IMR-90 (cell line): Measurements from ENCODE around the gene PLA2G2D. TPM values are rescaled to one million over a fixed set of nuclear protein-coding genes. Genes with fewer than 3 reads are reported as not detected.

Experiments
- ATAC-seq: fragments of 200-7000 bp; cut with Tn5 transposase; 2 replicates; pipeline ENCODE4 v1.9.1; 2020; ENCODE audit warnings: low read depth, mild to moderate bottlenecking, moderate library complexity
- BruUV-seq: library from RNA; stranded (reverse); fragments of 400-500 nt; replicated peaks from 2 replicates; lab custom pipeline; 2021; lab: Mats Ljungman, UMichigan
- CTCF ChIA-PET: fragments of 300-600 bp; formaldehyde crosslinking; extraction: SDS; loops from one replicate; lab custom pipeline; 2021; ENCODE audit warnings: antibody characterized with exemption; lab: Yijun Ruan, JAX
- POLR2A ChIA-PET: fragments of 300-600 bp; sonication (Branson Sonifier 250); formaldehyde crosslinking; loops from one replicate; lab custom pipeline; 2022; ENCODE audit warnings: antibody characterized with exemption; ENCODE audit not compliant: unreplicated experiment; lab: Charles Lee
- DNase-seq: peaks from one replicate; pipeline ENCODE4 v3.0.0; 2013
- H2AFZ ChIP-seq: replicated peaks from 2 replicates; pipeline ENCODE3; 2013; ENCODE audit warnings: low read length, mild to moderate bottlenecking; ENCODE audit not compliant: poor library complexity
- H2AK5ac ChIP-seq: 2 replicates; pipeline ENCODE4 v1.6.1; 2013; ENCODE audit warnings: low read depth, low read length, inconsistent platforms
- H2AK9ac ChIP-seq: replicated peaks from 2 replicates; pipeline ENCODE3; 2013; ENCODE audit warnings: mild to moderate bottlenecking, low read depth, low read length, moderate library complexity; ENCODE audit not compliant: poor library complexity
- H2BK120ac ChIP-seq: 2 replicates; pipeline ENCODE4 v1.6.1; 2013; ENCODE audit warnings: low read depth, low read length, inconsistent platforms
- H2BK15ac ChIP-seq: 3 replicates; pipeline ENCODE4 v1.6.1; 2013; ENCODE audit warnings: low read depth, low read length, inconsistent platforms
- H2BK20ac ChIP-seq: 2 replicates; pipeline ENCODE4 v1.6.1; 2013; ENCODE audit warnings: low read depth, mild to moderate bottlenecking, inconsistent platforms, low read length, moderate library complexity
- H2BK5ac ChIP-seq: 2 replicates; pipeline ENCODE4 v1.6.1; 2013; ENCODE audit warnings: mild to moderate bottlenecking, low read depth, low read length, inconsistent platforms; ENCODE audit not compliant: poor library complexity, severe bottlenecking
- H3K14ac ChIP-seq: replicated peaks from 2 replicates; pipeline ENCODE4 v1.6.1; 2013; ENCODE audit warnings: low read depth, low read length, inconsistent platforms
- H3K18ac ChIP-seq: 2 replicates; pipeline ENCODE4 v1.6.1; 2013; ENCODE audit warnings: low read depth, low read length, control low read depth
- H3K23ac ChIP-seq: 2 replicates; pipeline ENCODE4 v1.6.1; 2013; ENCODE audit warnings: low read depth, low read length, inconsistent platforms
- H3K27ac ChIP-seq: 2 replicates; pipeline ENCODE4 v1.5.1; 2013; ENCODE audit warnings: mild to moderate bottlenecking, control low read depth, low read length; ENCODE audit not compliant: insufficient read depth
- H3K27me3 ChIP-seq: 2 replicates; pipeline ENCODE4 v1.6.1; 2013; ENCODE audit warnings: low read length; ENCODE audit not compliant: control insufficient read depth, insufficient read depth
- H3K36me3 ChIP-seq: 2 replicates; pipeline ENCODE4 v1.6.1; 2013; ENCODE audit warnings: low read length, mixed read lengths; ENCODE audit not compliant: control insufficient read depth, insufficient read depth
- H3K4ac ChIP-seq: 2 replicates; pipeline ENCODE4 v1.6.1; 2013; ENCODE audit warnings: low read depth, low read length, inconsistent platforms
- H3K4me1 ChIP-seq: 2 replicates; pipeline ENCODE4 v1.6.1; 2013; ENCODE audit warnings: low read length, mixed read lengths; ENCODE audit not compliant: control insufficient read depth, insufficient read depth
- H3K4me2 ChIP-seq: 2 replicates; pipeline ENCODE4 v1.6.1; 2013; ENCODE audit warnings: low read depth, mild to moderate bottlenecking, control low read depth, low read length, moderate library complexity
- H3K4me3 ChIP-seq: 2 replicates; pipeline ENCODE4 v1.5.1; 2013; ENCODE audit warnings: low read depth, mild to moderate bottlenecking, control low read depth, low read length, moderate library complexity; ENCODE audit not compliant: insufficient read depth
- H3K56ac ChIP-seq: 2 replicates; pipeline ENCODE4 v1.6.1; 2013; ENCODE audit warnings: low read length, inconsistent platforms; ENCODE audit not compliant: insufficient read depth; ENCODE audit errors: extremely low read depth
- H3K79me1 ChIP-seq, 2 experiments: 2 replicates each; pipeline ENCODE4 v1.6.1; 2013; ENCODE audit warnings: low read length in 2 of 2, inconsistent platforms in 1 of 2, low read depth in 1 of 2
- H3K9ac ChIP-seq: 2 replicates; pipeline ENCODE4 v1.6.1; 2013; ENCODE audit warnings: low read depth, low read length, control low read depth
- H3K9me1 ChIP-seq: 2 replicates; pipeline ENCODE4 v1.6.1; 2013; ENCODE audit warnings: low read length, inconsistent platforms; ENCODE audit not compliant: insufficient read depth
- H3K9me3 ChIP-seq: 2 replicates; pipeline ENCODE4 v1.6.1; 2013; ENCODE audit warnings: low read length; ENCODE audit not compliant: control insufficient read depth, insufficient read depth
- H4K20me1 ChIP-seq: 2 replicates; pipeline ENCODE4 v1.6.1; 2013; ENCODE audit warnings: low read length, inconsistent platforms; ENCODE audit not compliant: insufficient read depth
- H4K5ac ChIP-seq: 2 replicates; pipeline ENCODE4 v1.6.1; 2013; ENCODE audit warnings: mild to moderate bottlenecking, low read depth, low read length, control low read depth
- H4K8ac ChIP-seq, 2 experiments: 2 replicates each; pipeline ENCODE4 v1.6.1; 2013; ENCODE audit warnings: low read depth in 2 of 2, low read length in 2 of 2, control low read depth in 1 of 2, inconsistent platforms in 1 of 2
- H4K91ac ChIP-seq: 2 replicates; pipeline ENCODE4 v1.6.1; 2013; ENCODE audit warnings: low read depth, low read length, inconsistent platforms; ENCODE audit not compliant: insufficient read depth
- BHLHE40 ChIP-seq: fragments of 150-350 bp; IDR thresholded peaks from 2 replicates; pipeline ENCODE4 v1.6.1; 2016; ENCODE audit warnings: mild to moderate bottlenecking, low read depth, low read length
- CEBPB ChIP-seq: IDR thresholded peaks from 2 replicates; pipeline ENCODE4 v1.6.1; 2012; ENCODE audit warnings: low read depth, low read length, improper control_type of control experiment
- CHD1 ChIP-seq: IDR thresholded peaks from 2 replicates; pipeline ENCODE4 v1.6.1; 2012; ENCODE audit warnings: low read depth, low read length, improper control_type of control experiment
- CTCF ChIP-seq: conservative IDR thresholded peaks from 2 replicates; pipeline ENCODE4 v1.5.1; 2012; ENCODE audit warnings: mild to moderate bottlenecking, low read depth, low read length, improper control_type of control experiment
- ELK1 ChIP-seq: fragments of 150-350 bp; IDR thresholded peaks from 2 replicates; pipeline ENCODE4 v1.6.1; 2016; ENCODE audit warnings: low read depth, mild to moderate bottlenecking, low read length, moderate library complexity, borderline replicate concordance
- FOS ChIP-seq: fragments of 150-350 bp; IDR thresholded peaks from 2 replicates; pipeline ENCODE4 v1.6.1; 2016; ENCODE audit warnings: low read depth, low read length
- MAFK ChIP-seq: IDR thresholded peaks from 2 replicates; pipeline ENCODE4 v1.6.1; 2012; ENCODE audit warnings: low read depth, low read length, improper control_type of control experiment
- MAZ ChIP-seq: IDR thresholded peaks from 2 replicates; pipeline ENCODE4 v1.6.1; 2012; ENCODE audit warnings: low read depth, mild to moderate bottlenecking, low read length, improper control_type of control experiment, moderate library complexity, borderline replicate concordance
- MXI1 ChIP-seq: IDR thresholded peaks from 2 replicates; pipeline ENCODE4 v1.6.1; 2012; ENCODE audit warnings: low read depth, mild to moderate bottlenecking, low read length, moderate library complexity, borderline replicate concordance
- NFE2L2 ChIP-seq: fragments of 150-350 bp; IDR thresholded peaks from 2 replicates; pipeline ENCODE4 v1.6.1; 2016; ENCODE audit warnings: low read depth, mild to moderate bottlenecking, low read length
- POLR2A ChIP-seq: IDR thresholded peaks from 2 replicates; pipeline ENCODE4 v1.6.1; 2012; ENCODE audit warnings: mild to moderate bottlenecking, low read depth, low read length
- RAD21 ChIP-seq: IDR thresholded peaks from 2 replicates; pipeline ENCODE4 v1.6.1; 2012; ENCODE audit warnings: low read length, improper control_type of control experiment
- RCOR1 ChIP-seq: IDR thresholded peaks from 2 replicates; pipeline ENCODE4 v1.6.1; 2012; ENCODE audit warnings: mild to moderate bottlenecking, low read length, improper control_type of control experiment; ENCODE audit not compliant: insufficient replicate concordance
- RFX5 ChIP-seq: IDR thresholded peaks from 2 replicates; pipeline ENCODE4 v1.8.0; 2012; ENCODE audit warnings: low read depth, mild to moderate bottlenecking, low read length, moderate library complexity
- SMC3 ChIP-seq: fragments of 150-350 bp; IDR thresholded peaks from 2 replicates; pipeline ENCODE4 v1.6.1; 2016; ENCODE audit warnings: low read depth, mild to moderate bottlenecking, antibody characterized with exemption, low read length, moderate library complexity
- USF2 ChIP-seq: fragments of 150-350 bp; IDR thresholded peaks from 2 replicates; pipeline ENCODE4 v1.6.1; 2017; ENCODE audit warnings: mild to moderate bottlenecking, antibody characterized with exemption, low read length, low read depth
- WGBS, 2 experiments: methylation state at CpG; one replicate each; pipeline versions ENCODE4 v1.1.5 to v1.1.7; 2013; ENCODE audit warnings: missing lambda C conversion rate in 2 of 2; ENCODE audit not compliant: insufficient read length in 1 of 2; ENCODE audit errors: extremely low coverage in 2 of 2; 5-methylcytosine and 5-hydroxymethylcytosine counted together
- dilution Hi-C: fragments of 300-500 bp; cut with HindIII; formaldehyde crosslinking; loops from one replicate; pipeline ENCODE4 v1.14.3; 2018; ENCODE audit warnings: low sequenced_read_pairs; ENCODE audit not compliant: unreplicated experiment
- in situ Hi-C: fragments of 300-500 bp; cut with MboI; formaldehyde crosslinking; loops from 3 replicates; pipeline ENCODE4 v1.14.3; 2019; ENCODE audit warnings: low sequenced_read_pairs, inconsistent platforms, mixed read lengths
- intact Hi-C: fragments of 100-400 bp; cut with micrococcal nuclease; formaldehyde crosslinking; loops from 2 replicates; pipeline ENCODE4 v1.10.0; 2022
- polyA plus RNA-seq, 3 experiments: library from polyadenylated mRNA; depleted of rRNA; stranded (reverse); fragments of >200 nt; gene quantifications; 2 replicates each; pipeline ENCODE4 v1.2.3, GENCODE V29; 2012; ENCODE audit warnings: low replicate concordance in 1 of 3
- total RNA-seq: library from RNA; depleted of rRNA; stranded (reverse); fragments of >200 nt; gene quantifications from 2 replicates; pipeline ENCODE4 v1.2.3, GENCODE V29; 2012

The PLA2G2D gene
- total and polyA plus RNA-seq, 2 of the 4 experiments (the other 2 are of a cell fraction), result not detected

GRCh38 chr1:20124456-20125057 lies 5.2 kb upstream of the PLA2G2D start:
- Histone ChIP-seq H2BK15ac (no peak overlapping the region), H3K27ac (no peak overlapping the region), H2AFZ (no peak overlapping the region), H2BK5ac (no peak overlapping the region), H3K4ac (no peak overlapping the region), H4K8ac (no peak overlapping the region), H3K4me1 (no peaks in the 10 kb centered on the region), H3K4me2 (no peak overlapping the region), H3K27me3 (peaks cover 15% of the 10 kb centered on the region), H3K9me3 (no peaks in the 10 kb centered on the region), H3K36me3 (no peaks in the 10 kb centered on the region), H2BK20ac (no peak overlapping the region), H4K91ac (no peak overlapping the region), H2AK9ac (no peak overlapping the region), H4K5ac (no peak overlapping the region), H3K9ac (no peak overlapping the region), H2BK120ac (no peak overlapping the region), H3K4me3 (no peak overlapping the region), H4K20me1 (no peaks in the 10 kb centered on the region), H3K23ac (no peak overlapping the region), H2AK5ac (no peak overlapping the region), H3K18ac (no peak overlapping the region), H3K79me1 (no peaks in the 10 kb centered on the region), H3K14ac (no peak overlapping the region), H3K9me1 (no peaks in the 10 kb centered on the region), H3K56ac (no peak overlapping the region)
- no TSS peak for BruUV-seq
- no peak for TF ChIP-seq RFX5
- TF ChIP-seq RAD21, result no peak
- TF ChIP-seq ELK1, result no peak
- no peak for TF ChIP-seq FOS
- no peak for TF ChIP-seq USF2
- no peak for TF ChIP-seq POLR2A
- no peak for TF ChIP-seq MXI1
- no peak for TF ChIP-seq RCOR1
- no peak for TF ChIP-seq MAZ
- TF ChIP-seq NFE2L2, result no peak
- no peak for TF ChIP-seq CEBPB
- no peak for TF ChIP-seq BHLHE40
- no peak for TF ChIP-seq MAFK
- TF ChIP-seq CTCF, result no peak
- TF ChIP-seq CHD1, result no peak
- no peak for TF ChIP-seq SMC3
- in situ Hi-C loops, result no loop called here
- ChIA-PET CTCF (interaction anchor here (0.9 kb wide), 1 partner anchor 10 kb away, joined by 3 read pairs; no protein-coding TSS in a partner anchor), POLR2A (no interaction called here)
- ATAC-seq (peak; percentile 72), DNase-seq (peak; percentile 65)
- intact Hi-C loops, result no loop called here
- 0% methylated on average over 2 of the region's 7 CpGs; no CpG with 5 or more reads in 1 of the 2 experiments for WGBS, 2 experiments
- dilution Hi-C loops, result no loop called here
